Stimulated activated CD4-positive, alpha-beta T cell treated with anti-CD3 and anti-CD28 coated beads, Interleukin-12 subunit alpha, Interleukin-12 subunit beta, amount 100 ng/mL, for 48 hours (primary cell): Measurements from ENCODE around the gene CGB2.

Experiments used
- DNase-seq, 3 donors: peaks; one replicate each; pipeline ENCODE4 v3.0.0-alpha.2; 2020; ENCODE audit warnings: low read depth in 2 of 3, low spot score in 1 of 3

Gene CGB2

GRCh38 chr19:49031642-49032301 is at the start of gene CGB2:
Gene CGB2, plus strand, starts transcription at chr19:49031890. Its CDS starts 206 bp downstream, at chr19:49032096.
- peak; percentile 58 to 91 (median 83) for DNase-seq

GRCh38 chr19:48982280-48982679 is 49.4 kb upstream of the CGB2 start:
- no peak for DNase-seq

- DNase-seq: no peak
These were observed 46.0 kb upstream of the CGB2 start for GRCh38 chr19:48985711-48986110.

DNA sequence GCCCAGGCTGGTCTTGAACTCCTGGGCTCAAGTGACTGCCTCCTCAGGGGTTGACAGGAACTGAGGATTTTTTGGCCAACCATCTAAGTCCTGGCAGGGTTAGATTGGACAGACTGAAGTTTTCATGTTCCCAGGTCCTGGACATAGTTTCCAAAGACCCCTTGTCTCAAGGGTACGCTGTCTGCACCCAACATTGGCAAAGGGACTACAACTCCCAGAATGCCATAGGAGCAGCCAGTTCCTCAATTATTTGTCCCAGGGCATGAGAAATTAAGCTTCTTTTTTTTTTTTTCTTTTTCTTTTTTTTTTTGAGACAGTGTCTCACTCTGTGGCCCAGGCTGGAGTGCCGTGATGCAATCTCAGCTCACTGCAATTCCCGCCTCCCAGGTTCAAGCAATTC is 45.5 kb upstream of the CGB2 start:
- DNase-seq: no peak

GRCh38 chr19:48987323-48987722 is 44.4 kb upstream of the CGB2 start:
- DNase-seq: no peak

DNA sequence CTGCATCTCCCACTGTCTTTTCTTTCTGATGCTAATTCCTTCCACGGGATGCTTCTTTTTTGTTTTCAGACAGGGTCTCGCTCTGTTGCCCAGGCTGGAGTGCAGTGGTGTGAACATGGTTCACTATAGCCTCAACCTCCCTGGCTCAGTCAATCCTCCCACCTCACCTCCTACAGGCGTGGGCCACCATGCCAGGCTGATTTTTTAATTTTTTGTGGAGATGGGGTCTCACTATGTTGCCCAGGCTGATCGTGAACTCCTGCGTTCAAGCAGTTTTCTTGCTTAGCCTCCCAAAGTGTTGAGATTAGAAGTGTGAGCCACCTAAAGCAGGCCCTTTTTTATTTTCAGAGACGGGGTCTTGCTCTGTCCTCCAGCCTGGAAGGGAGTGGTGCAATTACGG is 43.4 kb upstream of the CGB2 start:
- no peak for DNase-seq

DNA sequence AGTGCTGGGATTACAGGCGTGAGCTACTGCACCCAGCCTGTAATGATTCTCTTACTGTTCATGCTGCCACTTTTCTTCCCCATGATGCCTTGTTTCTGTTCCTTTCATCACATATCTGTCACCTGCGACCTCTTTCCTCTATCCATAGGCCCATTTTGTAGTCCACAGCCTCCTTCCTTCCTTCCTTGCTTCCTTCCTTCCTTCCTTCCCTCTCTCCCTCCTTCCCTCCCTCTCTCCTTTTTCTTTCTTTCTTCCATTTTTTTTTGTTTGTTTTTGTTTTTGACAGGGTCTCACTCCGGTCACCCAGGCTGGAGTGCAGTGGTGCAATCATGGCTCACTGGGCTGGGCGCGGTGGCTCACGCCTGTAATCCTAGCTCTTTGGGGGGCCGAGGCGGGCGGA is 42.8 kb upstream of the CGB2 start:
- no peak for DNase-seq

- DNase-seq: no peak
These were observed 41.9 kb upstream of the CGB2 start for GRCh38 chr19:48989701-48990291.

GRCh38 chr19:48990400-48990799 is 41.3 kb upstream of the CGB2 start:
- DNase-seq: no peak

DNA sequence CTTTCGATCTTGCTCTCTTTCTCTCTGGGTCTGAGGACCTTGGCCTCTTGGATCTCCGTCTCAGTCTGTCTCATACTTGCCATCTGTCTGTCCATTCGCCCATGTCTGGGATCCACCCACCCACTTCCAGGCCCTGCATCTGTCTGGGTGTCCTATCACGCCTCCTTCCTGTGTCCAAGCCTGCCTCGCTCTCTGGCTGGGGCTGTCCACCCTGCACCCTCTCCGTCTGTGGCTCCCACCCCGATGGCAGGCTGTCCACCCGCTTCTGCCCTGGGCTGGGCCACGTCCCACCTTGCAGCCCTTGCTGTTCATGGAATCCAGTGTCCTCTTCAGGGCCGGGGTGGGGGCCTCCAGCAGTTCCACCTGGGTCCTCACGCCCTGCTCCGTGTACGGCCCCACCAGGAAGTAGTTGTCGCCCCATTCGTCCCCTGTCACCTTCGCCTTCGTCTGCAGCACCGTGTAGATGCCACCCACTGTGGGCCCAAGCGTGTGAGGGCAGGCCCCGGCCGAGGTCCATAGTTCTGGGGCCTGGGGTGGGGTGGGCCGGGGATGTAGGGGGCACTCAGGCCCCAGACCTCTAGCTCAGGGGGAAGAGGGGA is 40.6 kb upstream of the CGB2 start:
- DNase-seq: no peak

GRCh38 chr19:48991873-48992580 is 39.7 kb upstream of the CGB2 start:
- no peak for DNase-seq

DNA sequence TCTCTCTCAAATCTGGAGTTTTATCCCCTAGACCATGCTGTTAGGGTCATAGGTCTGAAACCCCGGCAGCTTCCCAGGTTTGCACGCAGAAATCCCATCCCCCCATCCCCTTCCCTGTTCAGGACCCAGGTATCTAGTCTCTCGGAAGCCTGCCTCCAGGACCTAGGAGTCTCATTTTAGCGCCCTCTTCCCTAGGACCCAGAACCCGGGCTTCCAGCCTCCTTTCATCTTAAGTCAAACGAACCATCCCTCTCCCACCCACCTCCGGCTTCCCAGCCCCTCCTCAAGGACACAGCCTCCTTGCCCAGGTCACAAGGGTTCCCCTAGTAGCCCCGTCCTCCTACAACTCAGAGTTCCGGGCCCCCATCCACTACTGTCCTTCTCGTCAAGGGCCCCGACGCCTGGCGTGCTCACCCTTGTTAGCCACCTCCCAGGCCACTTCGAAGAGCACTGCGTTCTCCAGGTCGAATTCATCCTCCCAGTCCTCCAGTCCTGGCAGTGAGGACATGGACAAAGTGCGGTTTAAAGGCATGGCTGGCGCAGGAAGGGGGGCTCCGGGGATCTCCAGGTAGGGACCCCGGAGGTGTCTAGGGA is 39.0 kb upstream of the CGB2 start:
- no peak for DNase-seq

- DNase-seq: peak; percentile 97 to 99 (median 99)
These were observed 38.3 kb upstream of the CGB2 start, which contains the start of the genes GYS1 and RUVBL2 for GRCh38 chr19:48993175-48994034. Gene GYS1, minus strand, starts transcription at chr19:48993309. Its CDS starts 197 bp downstream, at chr19:48993112. Gene RUVBL2, plus strand, starts transcription at chr19:48993887. Its CDS starts 25 bp downstream, at chr19:48993912.

- no peak for DNase-seq
These were observed 37.7 kb upstream of the CGB2 start for GRCh38 chr19:48994035-48994386.

DNA sequence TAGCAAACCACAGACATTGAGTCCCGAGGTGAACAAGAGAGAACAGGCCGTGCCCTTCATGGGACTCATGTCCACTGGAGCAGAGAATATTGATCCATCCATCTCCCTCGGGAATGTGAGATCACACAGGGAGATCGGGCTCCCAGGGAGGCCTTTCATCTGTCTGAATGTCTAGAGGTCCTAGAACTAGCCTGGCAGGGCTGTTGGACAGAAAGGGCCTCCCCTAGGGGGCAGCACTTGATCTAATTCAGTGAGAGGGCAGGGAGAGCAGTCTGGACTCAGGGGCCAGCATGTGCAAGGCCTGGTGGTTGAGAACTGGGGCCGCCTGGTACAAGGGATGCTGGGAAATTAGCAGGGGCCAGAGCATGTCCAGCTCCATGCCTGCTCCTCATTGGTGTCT is 33.7 kb upstream of the CGB2 start:
- DNase-seq: peak in 2 of 3 donors; percentile 54 to 60

- peak; percentile 50 to 69 (median 67) for DNase-seq
These were observed 32.0 kb upstream of the CGB2 start for GRCh38 chr19:48999481-49000325.

DNA sequence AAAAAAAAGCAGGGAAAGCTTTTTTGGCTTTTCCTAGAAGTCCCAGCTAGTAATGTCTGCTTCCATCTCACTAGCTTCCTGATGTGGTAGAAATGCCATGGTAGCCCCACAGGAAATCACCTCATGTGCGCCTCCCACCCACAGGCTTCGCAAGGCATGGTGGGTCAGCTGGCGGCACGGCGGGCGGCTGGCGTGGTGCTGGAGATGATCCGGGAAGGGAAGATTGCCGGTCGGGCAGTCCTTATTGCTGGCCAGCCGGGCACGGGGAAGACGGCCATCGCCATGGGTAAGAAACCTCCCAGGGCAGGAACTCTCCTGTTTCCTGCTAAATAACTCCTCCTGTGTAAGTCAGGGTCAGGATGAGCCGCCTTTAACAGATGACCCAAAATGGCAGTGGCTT is 27.6 kb upstream of the CGB2 start:
- no peak for DNase-seq

GRCh38 chr19:49004964-49005614 is 26.6 kb upstream of the CGB2 start:
- no peak for DNase-seq

DNA sequence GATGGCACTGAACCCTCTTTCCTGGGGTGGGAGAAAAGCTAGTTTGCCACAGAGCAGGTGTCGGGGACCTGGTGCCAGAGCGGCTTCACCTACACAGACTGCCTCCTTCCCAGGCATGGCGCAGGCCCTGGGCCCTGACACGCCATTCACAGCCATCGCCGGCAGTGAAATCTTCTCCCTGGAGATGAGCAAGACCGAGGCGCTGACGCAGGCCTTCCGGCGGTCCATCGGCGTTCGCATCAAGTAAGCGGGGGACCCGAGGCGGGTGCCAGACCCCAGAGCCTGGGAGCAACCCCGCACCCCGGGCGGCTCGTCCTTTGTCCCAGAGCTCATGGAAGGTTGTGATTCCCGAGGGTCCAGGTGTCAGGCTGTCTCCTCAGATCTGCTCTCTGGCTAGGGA is 24.8 kb upstream of the CGB2 start:
- no peak for DNase-seq
